ELR (cell line): ENCODE results near the gene OR51E1.

Experiments
- DNase-seq: peaks from one replicate; pipeline ENCODE4 v3.0.0-alpha.2; 2015; ENCODE audit warnings: low read depth

The OR51E1 gene

DNA sequence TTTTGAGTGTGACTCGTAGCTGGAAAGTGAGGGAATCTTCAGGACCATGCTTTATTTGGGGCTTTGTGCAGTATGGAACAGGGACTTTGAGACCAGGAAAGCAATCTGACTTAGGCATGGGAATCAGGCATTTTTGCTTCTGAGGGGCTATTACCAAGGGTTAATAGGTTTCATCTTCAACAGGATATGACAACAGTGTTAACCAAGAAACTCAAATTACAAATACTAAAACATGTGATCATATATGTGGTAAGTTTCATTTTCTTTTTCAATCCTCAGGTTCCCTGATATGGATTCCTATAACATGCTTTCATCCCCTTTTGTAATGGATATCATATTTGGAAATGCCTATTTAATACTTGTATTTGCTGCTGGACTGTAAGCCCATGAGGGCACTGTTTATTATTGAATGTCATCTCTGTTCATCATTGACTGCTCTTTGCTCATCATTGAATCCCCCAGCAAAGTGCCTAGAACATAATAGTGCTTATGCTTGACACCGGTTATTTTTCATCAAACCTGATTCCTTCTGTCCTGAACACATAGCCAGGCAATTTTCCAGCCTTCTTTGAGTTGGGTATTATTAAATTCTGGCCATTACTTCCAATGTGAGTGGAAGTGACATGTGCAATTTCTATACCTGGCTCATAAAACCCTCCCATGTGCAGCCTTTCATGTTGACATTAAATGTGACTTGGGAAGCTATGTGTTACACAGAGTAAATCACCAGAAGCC, 11.0 kb downstream of the OR51E1 start:
- no peak for DNase-seq

DNA sequence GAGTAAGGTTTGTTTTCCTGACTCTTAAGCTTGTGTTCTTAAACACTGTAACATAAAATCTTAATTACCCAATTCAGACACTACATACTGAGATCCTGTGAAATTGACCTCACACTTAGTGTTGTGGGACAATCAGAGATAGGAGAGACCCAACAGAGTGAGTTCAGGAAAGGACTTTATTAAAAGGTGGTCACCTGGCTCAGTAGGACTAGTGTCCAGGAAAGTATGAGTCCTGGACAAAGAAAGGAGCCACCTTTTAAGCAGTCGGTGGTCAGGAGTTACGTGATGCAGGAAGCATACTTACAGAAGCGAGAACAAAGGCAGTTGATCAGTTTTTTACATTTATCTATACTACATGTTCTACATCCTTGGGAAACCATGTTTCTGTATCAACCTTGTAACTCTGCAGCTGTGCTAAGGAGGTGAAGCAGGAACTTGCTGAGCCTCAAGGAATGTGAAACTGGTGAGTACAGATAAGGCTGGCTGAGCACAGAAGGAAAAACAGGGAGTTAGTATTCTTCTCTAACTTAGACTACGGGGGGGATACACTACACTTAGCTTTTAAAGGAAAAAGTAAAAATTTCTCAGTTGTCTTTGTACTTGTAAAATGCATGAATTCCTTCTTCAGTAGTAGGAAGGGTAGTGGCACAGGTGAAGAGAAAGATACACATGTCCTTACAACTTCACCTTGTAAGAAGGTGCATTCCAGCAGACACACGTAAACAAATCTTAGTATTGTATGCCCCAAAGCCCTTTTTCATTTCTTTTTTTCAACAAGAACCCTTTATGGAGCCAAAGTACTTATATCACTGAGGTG, 15.1 kb downstream of the OR51E1 start:
- no peak for DNase-seq

DNA sequence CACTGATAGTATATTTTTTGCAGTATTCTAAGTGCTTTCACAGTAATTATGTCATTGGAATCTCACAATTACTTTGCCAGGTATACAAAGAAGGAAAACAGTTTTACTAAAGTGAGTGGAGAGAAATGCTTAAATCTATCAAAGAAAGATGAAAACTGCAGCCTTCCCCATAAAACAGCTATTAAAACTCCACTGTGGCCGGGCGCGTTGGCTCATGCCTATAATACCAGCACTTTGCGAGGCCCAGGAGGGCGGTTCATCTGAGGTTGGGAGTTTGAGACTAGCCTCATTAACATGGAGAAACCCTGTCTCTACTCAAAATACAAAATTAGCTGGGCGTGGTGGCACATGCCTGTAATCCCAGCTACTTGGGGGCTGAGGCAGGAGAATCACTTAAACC, 19.1 kb downstream of the OR51E1 start:
- DNase-seq = no peak

DNA sequence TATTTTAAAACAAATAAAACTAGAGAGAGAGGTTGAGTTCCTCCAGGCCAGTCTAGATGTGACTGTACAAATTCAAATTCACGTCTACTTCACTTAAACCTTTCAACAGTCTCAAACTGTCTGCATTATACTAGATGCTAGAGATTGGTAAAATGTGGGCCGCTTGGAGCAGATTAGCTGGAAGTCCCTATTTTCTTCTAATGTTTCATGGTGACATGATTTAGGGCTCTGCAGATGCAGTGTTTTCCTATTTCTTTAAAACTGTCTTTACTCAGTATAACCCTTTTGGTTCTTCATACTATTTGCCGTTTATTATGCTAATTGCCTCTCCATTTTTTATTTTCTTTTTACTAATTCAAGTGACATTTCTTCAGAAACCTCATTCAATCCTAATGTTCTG, 20.4 kb downstream of the OR51E1 start:
- DNase-seq = no peak

GRCh38 chr11:4664786-4665185, 21.0 kb downstream of the OR51E1 start:
- DNase-seq = no peak

GRCh38 chr11:4665424-4665823, 21.6 kb downstream of the OR51E1 start:
- peak; percentile 10 for DNase-seq

GRCh38 chr11:4671741-4672140, 28.0 kb downstream of the OR51E1 start:
- no peak for DNase-seq

- peak; percentile 10 for DNase-seq
Measured at GRCh38 chr11:4672470-4672869, 28.7 kb downstream of the OR51E1 start.

GRCh38 chr11:4673781-4674180, 30.0 kb downstream of the OR51E1 start:
- DNase-seq = no peak

GRCh38 chr11:4677948-4678347, 34.2 kb downstream of the OR51E1 start:
- no peak for DNase-seq

GRCh38 chr11:4680341-4680740, 36.6 kb downstream of the OR51E1 start:
- DNase-seq = no peak

- DNase-seq = peak; percentile 69
Measured at GRCh38 chr11:4682623-4683419, 39.0 kb downstream of the OR51E1 start.

DNA sequence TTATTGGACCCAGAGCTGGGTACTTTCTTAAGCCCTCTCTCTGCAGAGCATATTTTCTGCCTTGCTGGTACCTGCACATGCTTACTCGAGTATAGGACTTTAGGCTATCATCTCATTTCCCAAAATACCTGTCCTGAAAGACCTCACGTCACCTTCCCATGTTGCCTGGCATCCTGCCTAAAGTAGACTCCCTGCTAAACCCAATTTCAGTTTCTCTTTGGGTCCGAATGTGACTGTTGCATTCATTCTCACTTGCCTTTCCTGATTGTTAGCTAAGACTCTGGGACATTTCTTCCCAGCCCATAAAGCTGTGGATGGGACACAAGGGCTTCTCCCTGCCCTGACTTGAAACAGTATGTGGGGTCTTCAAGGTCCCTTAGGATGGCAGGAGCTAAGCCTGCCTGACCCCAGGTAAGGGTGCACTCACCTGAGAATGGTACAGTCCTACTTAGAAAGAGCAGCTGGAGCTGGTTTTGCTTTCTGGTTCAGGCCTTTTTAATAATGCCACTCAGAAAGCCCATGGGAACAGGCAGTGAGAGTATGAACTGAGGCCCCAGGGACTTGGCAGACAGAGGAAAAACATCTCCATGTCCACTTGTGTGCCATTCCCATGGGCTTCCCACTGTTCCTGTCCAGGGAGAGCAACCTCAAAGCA, 41.0 kb downstream of the OR51E1 start:
- DNase-seq = no peak

DNA sequence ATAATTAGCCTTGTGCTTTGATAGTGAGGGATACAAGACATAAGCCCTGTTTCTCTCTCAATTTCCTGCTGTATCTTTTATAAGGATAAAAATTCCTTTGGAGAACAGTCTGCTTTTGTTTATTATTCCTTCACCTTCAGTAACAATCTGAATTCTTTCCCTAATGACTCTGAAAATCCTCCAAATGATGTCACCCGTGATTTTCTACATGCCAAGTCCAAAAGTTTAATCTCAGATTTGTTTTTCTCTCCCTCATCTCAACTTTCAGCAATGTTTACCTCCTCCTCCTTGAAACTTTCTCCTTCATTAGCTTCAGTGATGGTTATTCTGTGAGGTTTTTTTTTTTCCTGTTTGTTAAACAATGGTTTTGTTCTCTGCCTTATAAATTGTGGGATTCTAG, 51.7 kb downstream of the OR51E1 start:
- no peak for DNase-seq

- DNase-seq = peak; percentile 21
Measured at GRCh38 chr11:4697585-4697984, 53.8 kb downstream of the OR51E1 start, which contains the start of gene OR51E2. Gene OR51E2, minus strand, starts transcription at chr11:4697853. Its CDS starts 15,142 bp downstream, at chr11:4682711.

GRCh38 chr11:4699697-4700435, 56.1 kb downstream of the OR51E1 start:
- DNase-seq = no peak

DNA sequence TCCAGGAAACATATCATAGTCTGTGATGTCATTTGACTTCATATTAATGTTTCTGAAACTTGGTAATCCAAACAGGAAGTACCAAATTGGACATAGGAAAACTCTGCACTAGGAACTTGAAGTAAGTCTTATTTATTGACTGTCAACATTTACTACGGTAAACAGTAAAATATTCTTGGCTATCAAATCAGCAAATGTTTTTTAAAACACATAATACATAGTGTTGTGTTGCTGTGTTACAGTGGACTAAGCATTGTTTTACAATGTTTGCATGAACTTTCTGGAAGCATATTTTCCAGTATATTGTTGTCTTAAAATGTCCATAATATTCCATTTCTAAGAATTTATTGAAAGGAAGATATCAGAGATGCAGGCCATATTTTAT, 56.6 kb downstream of the OR51E1 start:
- no peak for DNase-seq

GRCh38 chr11:4704054-4704789, 60.4 kb downstream of the OR51E1 start, which contains the start of gene MMP26:
Gene MMP26, plus strand, starts transcription at chr11:4704784.
- no peak for DNase-seq

GRCh38 chr11:4704790-4705334, 61.1 kb downstream of the OR51E1 start:
- no peak for DNase-seq
